Measurements from ENCODE around the gene DOC2A.

The DOC2A gene

GRCh38 chr16:29973384-29974246 lies 37.2 kb downstream of the DOC2A start, which contains the start of gene TAOK2:
Gene TAOK2 (plus strand): TSS chr16:29973868. CDS start chr16:29977773, 3,905 bp downstream.
- H3K4me3 ChIP-seq (ENCODE audit: low read length), result peak within 1 kb of the TSS; percentile 92
- peak; percentile 99 for DNase-seq (ENCODE audit: low read depth)
- no peak for TF ChIP-seq CTCF (conservative IDR thresholded peaks at IDR 0.05; ENCODE audit: low read length)

GRCh38 chr16:29972992-29973383 lies 37.8 kb downstream of the DOC2A start:
- no peak for DNase-seq (ENCODE audit: low read depth)
- no peak for TF ChIP-seq CTCF (conservative IDR thresholded peaks at IDR 0.05; ENCODE audit: low read length)
- H3K4me3 ChIP-seq (ENCODE audit: low read length), result no peak overlapping the region

GRCh38 chr16:29972500-29972899 lies 38.3 kb downstream of the DOC2A start:
- no peak for DNase-seq (ENCODE audit: low read depth)
- no peak for TF ChIP-seq CTCF (conservative IDR thresholded peaks at IDR 0.05; ENCODE audit: low read length)
- no peak overlapping the region for H3K4me3 ChIP-seq (ENCODE audit: low read length)

GRCh38 chr16:29971304-29971703 lies 39.5 kb downstream of the DOC2A start:
- no peak overlapping the region for H3K4me3 ChIP-seq (ENCODE audit: low read length)
- no peak for TF ChIP-seq CTCF (conservative IDR thresholded peaks at IDR 0.05; ENCODE audit: low read length)

GRCh38 chr16:29968205-29968604 lies 42.6 kb downstream of the DOC2A start:
- no peak overlapping the region for H3K4me3 ChIP-seq (ENCODE audit: low read length)
- no peak for TF ChIP-seq CTCF (conservative IDR thresholded peaks at IDR 0.05; ENCODE audit: low read length)
- DNase-seq (ENCODE audit: low read depth), result no peak

More at GRCh38 chr16:29971304-29971703, 39.5 kb downstream of the DOC2A start:
- DNase-seq (ENCODE audit: low read depth), result no peak

GRCh38 chr16:29963021-29963743 lies 47.6 kb downstream of the DOC2A start:
- TF ChIP-seq CTCF (conservative IDR thresholded peaks at IDR 0.05; ENCODE audit: low read length), result no peak
- peak overlapping the region; percentile 87 for H3K4me3 ChIP-seq (ENCODE audit: low read length)
- DNase-seq (ENCODE audit: low read depth), result no peak

All from AG10803 (cell line).